ENCODE measurements around the gene SORT1.
A peak's percentile ranks its signal among the peaks of the same experiment; 100 is the strongest.

The SORT1 gene

DNA sequence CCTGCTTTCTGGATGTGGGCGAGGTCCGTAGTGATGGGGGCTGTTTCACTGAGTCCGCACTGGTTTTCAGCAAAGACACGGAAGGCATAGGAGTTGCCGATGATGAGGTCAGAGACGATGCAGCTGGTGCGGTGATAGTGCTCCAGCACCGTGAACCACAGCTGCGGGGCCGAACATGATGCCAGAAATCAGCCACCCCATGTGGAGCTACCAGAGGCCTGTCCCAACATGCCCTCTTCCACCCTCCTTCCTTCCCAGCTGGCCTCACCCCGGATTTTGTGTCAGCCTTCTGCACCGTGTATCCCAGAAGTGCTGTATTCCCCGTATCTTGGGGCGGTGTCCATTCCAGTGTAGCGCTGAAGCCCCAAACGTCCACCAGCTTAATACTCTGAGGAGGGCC, 100.9 kb downstream of the SORT1 start:
- H3K27me3 ChIP-seq (ENCODE audit: insufficient read depth, low read depth, severe bottlenecking) = no peaks in the 10 kb centered on the region
- H3K4me3 ChIP-seq (ENCODE audit: low read depth, low read length) = no peak overlapping the region
- H3K9me3 ChIP-seq (ENCODE audit: severe bottlenecking) = no peaks in the 10 kb centered on the region
- peaks cover 15% of the 10 kb centered on the region for H3K36me3 ChIP-seq
- TF ChIP-seq, protein P1, sequence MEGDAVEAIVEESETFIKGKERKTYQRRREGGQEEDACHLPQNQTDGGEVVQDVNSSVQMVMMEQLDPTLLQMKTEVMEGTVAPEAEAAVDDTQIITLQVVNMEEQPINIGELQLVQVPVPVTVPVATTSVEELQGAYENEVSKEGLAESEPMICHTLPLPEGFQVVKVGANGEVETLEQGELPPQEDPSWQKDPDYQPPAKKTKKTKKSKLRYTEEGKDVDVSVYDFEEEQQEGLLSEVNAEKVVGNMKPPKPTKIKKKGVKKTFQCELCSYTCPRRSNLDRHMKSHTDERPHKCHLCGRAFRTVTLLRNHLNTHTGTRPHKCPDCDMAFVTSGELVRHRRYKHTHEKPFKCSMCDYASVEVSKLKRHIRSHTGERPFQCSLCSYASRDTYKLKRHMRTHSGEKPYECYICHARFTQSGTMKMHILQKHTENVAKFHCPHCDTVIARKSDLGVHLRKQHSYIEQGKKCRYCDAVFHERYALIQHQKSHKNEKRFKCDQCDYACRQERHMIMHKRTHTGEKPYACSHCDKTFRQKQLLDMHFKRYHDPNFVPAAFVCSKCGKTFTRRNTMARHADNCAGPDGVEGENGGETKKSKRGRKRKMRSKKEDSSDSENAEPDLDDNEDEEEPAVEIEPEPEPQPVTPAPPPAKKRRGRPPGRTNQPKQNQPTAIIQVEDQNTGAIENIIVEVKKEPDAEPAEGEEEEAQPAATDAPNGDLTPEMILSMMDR (IDR thresholded peaks at IDR 0.05; ENCODE audit: low read depth, low read length) = no peak
- H3K27ac ChIP-seq = peak overlapping the region; percentile 69
- DNase-seq = peak; percentile 54

DNA sequence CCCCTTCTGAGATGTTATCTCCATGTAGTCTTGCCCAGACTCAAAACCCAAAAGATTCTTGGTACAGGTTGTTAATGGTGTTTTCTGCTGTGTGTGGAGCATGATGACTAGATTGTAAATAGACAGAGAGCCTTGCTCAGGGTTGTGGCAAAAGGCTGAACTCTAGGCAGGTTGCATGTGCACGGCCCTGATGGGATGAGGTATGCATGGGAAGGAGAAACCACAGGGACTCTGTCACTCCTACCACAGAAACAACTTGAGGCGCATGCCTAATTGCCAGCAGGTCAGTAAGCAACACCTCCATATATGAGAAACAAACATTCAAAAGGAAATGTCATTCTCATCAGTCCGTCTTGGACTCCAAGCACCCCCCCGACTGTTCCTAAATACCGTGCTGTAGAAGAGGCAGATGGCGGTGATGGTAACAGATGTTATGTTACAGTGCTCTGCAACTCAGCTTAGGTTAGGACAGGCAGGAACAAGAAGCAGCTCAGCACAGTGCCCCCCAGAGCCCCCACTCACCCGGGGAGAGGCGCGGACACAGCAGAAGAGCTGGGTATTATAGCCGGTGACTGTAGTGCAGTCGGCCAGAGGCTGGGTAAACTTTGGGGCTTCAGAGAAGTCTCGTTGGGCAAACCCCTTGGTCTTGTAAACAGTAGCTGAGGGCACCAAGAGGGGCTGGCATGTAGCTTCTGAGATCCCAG, 101.9 kb downstream of the SORT1 start:
- peak overlapping the region; percentile 10; the same call in 1 of the 2 replicates for H3K4me3 ChIP-seq (ENCODE audit: low read depth, low read length)
- no peaks in the 10 kb centered on the region for H3K9me3 ChIP-seq (ENCODE audit: severe bottlenecking)
- peak; percentile 94 for DNase-seq
- peak overlapping the region; percentile 69 for H3K27ac ChIP-seq
- H3K36me3 ChIP-seq = peaks cover 15% of the 10 kb centered on the region
- TF ChIP-seq, protein P1 (IDR thresholded peaks at IDR 0.05; ENCODE audit: low read depth, low read length) = peak; percentile 67
- no peaks in the 10 kb centered on the region for H3K27me3 ChIP-seq (ENCODE audit: insufficient read depth, low read depth, severe bottlenecking)

DNA sequence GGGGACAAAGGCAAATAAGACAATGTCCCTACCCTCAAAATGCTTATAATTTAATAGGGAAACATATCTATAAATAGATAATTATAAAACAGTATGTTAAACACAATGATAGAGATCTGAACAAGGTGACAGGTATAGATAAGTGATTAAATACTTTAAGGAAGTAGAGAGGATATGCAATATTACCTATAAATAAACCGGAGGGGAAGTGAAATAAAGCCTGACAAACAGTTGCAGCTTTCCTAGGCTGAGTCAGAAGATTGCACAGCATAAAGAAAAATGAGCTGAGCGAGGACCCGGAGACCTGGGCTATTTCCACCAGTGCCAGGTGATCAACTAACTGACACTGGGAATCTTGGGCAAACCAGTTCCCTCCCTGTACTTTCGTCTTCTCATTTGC, 103.2 kb downstream of the SORT1 start:
- H3K27ac ChIP-seq = no peak overlapping the region
- H3K9me3 ChIP-seq (ENCODE audit: severe bottlenecking) = no peaks in the 10 kb centered on the region
- TF ChIP-seq, protein P1 (IDR thresholded peaks at IDR 0.05; ENCODE audit: low read depth, low read length) = no peak

DNA sequence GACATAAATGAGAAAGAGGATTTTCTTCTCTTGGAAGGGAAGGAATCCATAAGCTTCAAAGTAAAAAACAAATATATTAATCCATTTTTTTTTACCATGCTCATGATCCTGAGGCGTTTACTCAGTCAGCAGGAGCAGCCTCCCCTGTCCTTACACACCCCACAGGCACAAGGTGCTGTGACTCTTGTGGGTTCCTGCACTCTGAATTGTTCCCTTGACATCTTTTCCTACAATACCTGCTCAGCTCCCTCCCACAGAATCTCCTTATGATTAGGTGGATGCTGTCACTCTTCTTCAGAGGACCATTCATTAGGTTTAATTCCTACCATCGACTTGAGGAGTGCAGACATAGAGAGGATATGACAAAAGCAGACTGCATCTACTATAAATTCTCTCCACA, 104.7 kb downstream of the SORT1 start:
- DNase-seq = no peak
- Histone ChIP-seq H3K27me3 (ENCODE audit: insufficient read depth, low read depth, severe bottlenecking) (no peaks in the 10 kb centered on the region), H3K27ac (no peak overlapping the region), H3K4me3 (ENCODE audit: low read depth, low read length) (no peak overlapping the region), H3K36me3 (peaks cover 15% of the 10 kb centered on the region), H3K9me3 (ENCODE audit: severe bottlenecking) (no peaks in the 10 kb centered on the region)
- TF ChIP-seq, protein P1 (IDR thresholded peaks at IDR 0.05; ENCODE audit: low read depth, low read length) = no peak

More for the DNA sequence above, 103.2 kb downstream of the SORT1 start:
- no peak overlapping the region for H3K4me3 ChIP-seq (ENCODE audit: low read depth, low read length)
- H3K27me3 ChIP-seq (ENCODE audit: insufficient read depth, low read depth, severe bottlenecking) = no peaks in the 10 kb centered on the region
- H3K36me3 ChIP-seq = peaks cover 15% of the 10 kb centered on the region
- DNase-seq = no peak

DNA sequence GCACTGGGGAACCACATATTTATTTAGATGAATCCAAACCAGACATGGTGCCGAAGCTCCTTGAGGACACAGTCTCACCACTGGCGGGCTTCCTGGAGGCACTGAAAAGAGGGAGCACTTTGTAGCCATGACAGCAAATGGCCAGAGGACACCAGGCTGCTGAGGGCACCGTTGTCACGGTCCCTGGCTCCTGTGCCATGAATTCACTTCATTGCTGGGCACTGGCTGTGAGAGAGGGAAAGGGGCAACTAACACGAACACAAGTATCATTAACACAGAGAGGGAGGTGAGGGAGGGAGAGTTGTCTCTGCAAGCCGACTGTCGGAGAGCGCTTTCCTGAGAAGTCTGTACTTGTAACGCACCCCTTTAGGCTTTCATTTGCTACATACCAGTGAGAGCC, 105.4 kb downstream of the SORT1 start:
- DNase-seq = no peak
- TF ChIP-seq, protein P1 (IDR thresholded peaks at IDR 0.05; ENCODE audit: low read depth, low read length) = no peak
- H3K27me3 ChIP-seq (ENCODE audit: insufficient read depth, low read depth, severe bottlenecking) = no peaks in the 10 kb centered on the region
- H3K4me3 ChIP-seq (ENCODE audit: low read depth, low read length) = no peak overlapping the region
- H3K36me3 ChIP-seq = peaks cover 12% of the 10 kb centered on the region
- H3K27ac ChIP-seq = no peak overlapping the region
- H3K9me3 ChIP-seq (ENCODE audit: severe bottlenecking) = no peaks in the 10 kb centered on the region

DNA sequence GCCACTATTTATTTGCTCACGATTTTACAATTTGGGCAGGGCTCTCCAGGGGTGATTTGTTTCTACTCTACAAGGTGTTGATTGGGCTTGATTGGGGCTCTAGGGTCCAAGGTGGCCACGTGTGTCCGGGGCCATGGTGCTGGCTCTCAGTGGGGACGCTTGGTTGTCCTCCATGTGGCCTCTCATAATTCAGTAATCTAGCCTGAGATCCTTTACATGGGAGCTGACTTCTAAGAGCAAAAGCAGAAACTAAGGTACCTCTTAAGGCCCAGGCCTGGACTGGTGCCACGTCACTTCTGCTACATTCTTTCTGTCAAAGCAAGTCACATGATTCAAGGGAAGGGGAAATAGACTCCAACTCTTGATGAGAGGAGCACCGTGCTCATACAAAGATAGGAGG, 106.7 kb downstream of the SORT1 start:
- H3K4me3 ChIP-seq (ENCODE audit: low read depth, low read length) = no peak overlapping the region

More for the DNA sequence above, 106.7 kb downstream of the SORT1 start:
- TF ChIP-seq, protein P1 (IDR thresholded peaks at IDR 0.05; ENCODE audit: low read depth, low read length) = no peak
- Histone ChIP-seq H3K36me3 (peaks cover 10% of the 10 kb centered on the region), H3K9me3 (ENCODE audit: severe bottlenecking) (no peaks in the 10 kb centered on the region), H3K27ac (no peak overlapping the region), H3K27me3 (ENCODE audit: insufficient read depth, low read depth, severe bottlenecking) (no peaks in the 10 kb centered on the region)
- DNase-seq = no peak

Data from WERI-Rb-1 (cell line).